GM12872 (cell line): Measurements from ENCODE around the gene HYAL1.

Experiments
- CTCF ChIP-seq: IDR thresholded peaks from 3 replicates; pipeline ENCODE4 v1.5.1; 2011; ENCODE audit warnings: low read depth, mild to moderate bottlenecking, low read length, moderate library complexity; ENCODE audit not compliant: insufficient read depth

The HYAL1 gene

GRCh38 chr3:50294089-50294488 lies 9.3 kb downstream of the HYAL1 start:
- TF ChIP-seq CTCF: no peak

GRCh38 chr3:50293079-50293801 lies 10.1 kb downstream of the HYAL1 start:
- TF ChIP-seq CTCF: no peak

- TF ChIP-seq CTCF: no peak
Observed at GRCh38 chr3:50292159-50293078, 11.0 kb downstream of the HYAL1 start, which contains the start of gene IFRD2. IFRD2 (minus strand) TSS chr3:50292429; CDS start chr3:50292274, 155 bp downstream.

- no peak for TF ChIP-seq CTCF
Observed at GRCh38 chr3:50290161-50290641, 13.2 kb downstream of the HYAL1 start.

DNA sequence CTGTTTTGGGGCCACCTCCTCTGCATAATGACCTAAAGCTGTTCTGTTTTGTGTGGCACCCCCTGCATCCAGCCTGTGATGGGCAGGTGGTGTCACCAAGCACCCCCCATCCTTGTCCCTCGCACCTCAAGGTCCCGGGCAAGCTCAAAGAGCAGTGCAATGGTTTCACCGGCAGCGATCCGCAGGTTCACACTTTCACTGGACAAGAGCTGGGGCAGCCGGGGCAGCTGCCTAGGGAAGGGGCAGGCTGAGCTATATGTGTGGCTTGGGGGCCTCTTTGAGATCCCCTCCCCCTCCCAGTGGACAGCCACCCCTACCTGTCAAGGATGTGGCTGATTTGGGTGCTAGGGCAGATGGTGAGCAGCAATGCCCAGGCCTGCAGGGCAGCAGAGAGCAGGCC lies 14.2 kb downstream of the HYAL1 start:
- TF ChIP-seq CTCF: no peak

GRCh38 chr3:50288387-50289007 lies 14.9 kb downstream of the HYAL1 start:
- TF ChIP-seq CTCF: no peak

GRCh38 chr3:50287262-50287661 lies 16.1 kb downstream of the HYAL1 start:
- TF ChIP-seq CTCF: no peak
